ENCODE data around the gene MAPKAPK5. TPM values are rescaled to one million over a fixed set of nuclear protein-coding genes. Genes with fewer than 3 reads are reported as not detected.
"Not testable (repeated sequence)": the region's sequence is repeated elsewhere in the genome, so short reads cannot be mapped to it uniquely, and the experiment has no call there.

The MAPKAPK5 gene
- total RNA-seq, 2 donors from 2014 or later = 48.5 to 80.6 TPM

GRCh38 chr12:111812881-111813741 lies 28.9 kb upstream of the MAPKAPK5 start:
- peak; percentile 81 for DNase-seq (ENCODE audit: low spot score)
- Histone ChIP-seq H3K4me1 (replicated peaks) (no peaks in the 10 kb centered on the region), H3K4me3 (no peak overlapping the region), H3K27ac (no peak overlapping the region), H3K27me3 (replicated peaks; ENCODE audit: insufficient read depth) (no peaks in the 10 kb centered on the region), H3K36me3 (peaks cover 0 to 12% of the 10 kb centered on the region in 2 donors), H3K9me3 (no peaks in the 10 kb centered on the region)
- intact Hi-C loops (cut with DNase I) = loop anchor here (1.0 to 5.0 kb wide), 2 partner anchors 46 to 60 kb away; partner anchors contain the start of gene ALDH2
- 19% methylated on average over 13 of the region's 13 CpGs for WGBS
- TF ChIP-seq CTCF (IDR thresholded peaks at IDR 0.05) (peak; percentile 52 to 93 (median 86)), POLR2A (IDR thresholded peaks at IDR 0.05) (no peak), POLR2AphosphoS5 (IDR thresholded peaks at IDR 0.05) (peak; percentile 74)

GRCh38 chr12:111816065-111816615 lies 25.9 kb upstream of the MAPKAPK5 start:
- no peak overlapping the region for H3K27ac ChIP-seq
- H3K4me3 ChIP-seq = no peak overlapping the region
- H3K4me1 ChIP-seq (replicated peaks) = no peaks in the 10 kb centered on the region
- no peaks in the 10 kb centered on the region for H3K27me3 ChIP-seq (replicated peaks; ENCODE audit: insufficient read depth)
- intact Hi-C loops (cut with DNase I) = no loop called here
- 63% methylated on average over 6 of the region's 6 CpGs for WGBS
- no peaks in the 10 kb centered on the region for H3K36me3 ChIP-seq
- no peaks in the 10 kb centered on the region for H3K9me3 ChIP-seq
- no peak for DNase-seq (ENCODE audit: low spot score)
- TF ChIP-seq POLR2A (IDR thresholded peaks at IDR 0.05) (no peak), POLR2AphosphoS5 (IDR thresholded peaks at IDR 0.05) (no peak), CTCF (IDR thresholded peaks at IDR 0.05) (no peak)

GRCh38 chr12:111816898-111817297 lies 25.1 kb upstream of the MAPKAPK5 start:
- H3K4me3 ChIP-seq; DNase-seq (ENCODE audit: low spot score); intact Hi-C loops (cut with DNase I); H3K4me1 ChIP-seq (replicated peaks); H3K27ac ChIP-seq; H3K36me3 ChIP-seq; H3K9me3 ChIP-seq; H3K27me3 ChIP-seq (replicated peaks; ENCODE audit: insufficient read depth): not testable (repeated sequence)
- WGBS = 66% methylated on average over 3 of the region's 3 CpGs
- peak; percentile 20 for TF ChIP-seq POLR2AphosphoS5 (IDR thresholded peaks at IDR 0.05)

- 84% methylated on average over 8 of the region's 8 CpGs for WGBS
- H3K27me3 ChIP-seq (replicated peaks; ENCODE audit: insufficient read depth) = no peaks in the 10 kb centered on the region
- no peak overlapping the region for H3K4me3 ChIP-seq
- H3K4me1 ChIP-seq (replicated peaks) = no peaks in the 10 kb centered on the region
- H3K27ac ChIP-seq = no peak overlapping the region
- no peak for DNase-seq (ENCODE audit: low spot score)
- no peaks in the 10 kb centered on the region for H3K36me3 ChIP-seq
- no peaks in the 10 kb centered on the region for H3K9me3 ChIP-seq
- intact Hi-C loops (cut with DNase I) = no loop called here
- TF ChIP-seq CTCF (IDR thresholded peaks at IDR 0.05) = no peak
- no peak for TF ChIP-seq POLR2AphosphoS5 (IDR thresholded peaks at IDR 0.05)
- no peak for TF ChIP-seq POLR2A (IDR thresholded peaks at IDR 0.05)
Measured at GRCh38 chr12:111818340-111818739, 23.7 kb upstream of the MAPKAPK5 start.

GRCh38 chr12:111819191-111820158 lies 22.6 kb upstream of the MAPKAPK5 start:
- no peak for DNase-seq (ENCODE audit: low spot score)
- Histone ChIP-seq H3K36me3 (no peaks in the 10 kb centered on the region), H3K27ac (no peak overlapping the region), H3K27me3 (replicated peaks; ENCODE audit: insufficient read depth) (no peaks in the 10 kb centered on the region), H3K4me3 (no peak overlapping the region), H3K9me3 (no peaks in the 10 kb centered on the region), H3K4me1 (replicated peaks) (no peaks in the 10 kb centered on the region)
- 19% methylated on average over 6 of the region's 6 CpGs for WGBS
- TF ChIP-seq POLR2AphosphoS5 (IDR thresholded peaks at IDR 0.05) (no peak), POLR2A (IDR thresholded peaks at IDR 0.05) (no peak), CTCF (IDR thresholded peaks at IDR 0.05) (no peak)
- intact Hi-C loops (cut with DNase I) = no loop called here

GRCh38 chr12:111820828-111821227 lies 21.2 kb upstream of the MAPKAPK5 start:
- 77% methylated on average over 8 of the region's 8 CpGs for WGBS

More at GRCh38 chr12:111820828-111821227, 21.2 kb upstream of the MAPKAPK5 start:
- H3K27me3 ChIP-seq (replicated peaks; ENCODE audit: insufficient read depth); H3K4me3 ChIP-seq; H3K4me1 ChIP-seq (replicated peaks); DNase-seq (ENCODE audit: low spot score); H3K36me3 ChIP-seq; H3K27ac ChIP-seq; H3K9me3 ChIP-seq; intact Hi-C loops (cut with DNase I): not testable (repeated sequence)
